GM13977 (cell line): ENCODE data around the gene CPSF7.
"Not testable (repeated sequence)": the region's sequence is repeated elsewhere in the genome, so short reads cannot be mapped to it uniquely, and the experiment has no call there.

Source experiments
- DNase-seq: peaks from one replicate; pipeline ENCODE4 v3.0.0; 2012; ENCODE audit warnings: low spot score
- CTCF ChIP-seq: IDR thresholded peaks from 2 replicates; pipeline ENCODE4 v1.5.1; 2012; ENCODE audit warnings: mild to moderate bottlenecking, control low read depth; ENCODE audit not compliant: insufficient read depth; ENCODE audit errors: extremely low read depth, missing control alignments
- in situ Hi-C: fragments of 300-500 bp; cut with MboI; formaldehyde crosslinking; loops from one replicate; pipeline ENCODE4 v1.12.0; 2022; ENCODE audit warnings: low sequenced_read_pairs, low pct_unique_long_range_greater_than_20kb, mixed read lengths, inconsistent platforms; ENCODE audit not compliant: unreplicated experiment

The CPSF7 gene

GRCh38 chr11:61473370-61474012 is 43.7 kb upstream of the CPSF7 start:
- no peak for TF ChIP-seq CTCF
- DNase-seq = no peak
- in situ Hi-C loops = no loop called here

- DNase-seq = no peak
- no peak for TF ChIP-seq CTCF
- in situ Hi-C loops = no loop called here
These were observed 43.1 kb upstream of the CPSF7 start for GRCh38 chr11:61472868-61473267.

DNA sequence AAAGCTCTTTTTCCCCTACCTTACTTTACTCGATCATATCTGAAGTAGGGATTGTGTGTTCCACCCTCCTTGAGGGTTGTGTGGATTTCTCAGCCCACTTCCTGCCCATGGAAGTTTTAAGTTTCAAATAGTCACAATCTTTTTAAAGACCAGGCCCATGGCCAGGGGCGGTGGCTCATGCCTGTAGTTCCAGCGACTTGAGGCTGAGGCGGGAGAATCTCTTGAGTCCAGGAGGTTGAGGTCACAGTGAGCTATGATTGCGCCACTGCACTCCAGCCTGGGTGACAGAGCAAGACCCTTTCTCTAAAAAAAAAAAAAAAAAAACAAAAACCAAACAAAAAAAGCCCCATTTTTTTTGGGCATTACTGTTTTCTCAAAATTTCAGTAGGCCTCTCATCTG is 42.5 kb upstream of the CPSF7 start:
- no peak for TF ChIP-seq CTCF
- DNase-seq = no peak
- in situ Hi-C loops = no loop called here

DNA sequence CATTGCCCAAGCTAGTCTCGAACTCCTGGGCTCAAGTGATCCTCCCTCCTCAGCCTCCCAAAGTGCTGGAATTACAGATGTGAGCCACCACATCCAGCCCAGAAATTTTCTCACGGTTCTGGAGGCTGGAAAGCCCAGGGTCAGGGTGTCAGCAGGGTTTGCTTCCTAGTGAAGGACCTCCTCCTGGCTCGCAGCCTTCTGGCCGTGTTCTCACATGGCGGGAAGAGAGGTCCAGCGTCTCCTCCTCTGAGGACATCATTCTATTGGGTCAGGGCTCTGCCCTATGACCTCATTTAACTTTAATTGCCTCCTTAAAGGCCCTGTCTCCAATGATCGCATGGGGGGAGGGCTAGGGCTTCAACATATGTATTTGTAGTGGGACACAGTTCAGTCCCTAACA is 38.2 kb upstream of the CPSF7 start:
- in situ Hi-C loops = no loop called here
- no peak for DNase-seq
- TF ChIP-seq CTCF = no peak

GRCh38 chr11:61467602-61468001 is 37.8 kb upstream of the CPSF7 start:
- DNase-seq, in situ Hi-C loops: not testable (repeated sequence)

DNA sequence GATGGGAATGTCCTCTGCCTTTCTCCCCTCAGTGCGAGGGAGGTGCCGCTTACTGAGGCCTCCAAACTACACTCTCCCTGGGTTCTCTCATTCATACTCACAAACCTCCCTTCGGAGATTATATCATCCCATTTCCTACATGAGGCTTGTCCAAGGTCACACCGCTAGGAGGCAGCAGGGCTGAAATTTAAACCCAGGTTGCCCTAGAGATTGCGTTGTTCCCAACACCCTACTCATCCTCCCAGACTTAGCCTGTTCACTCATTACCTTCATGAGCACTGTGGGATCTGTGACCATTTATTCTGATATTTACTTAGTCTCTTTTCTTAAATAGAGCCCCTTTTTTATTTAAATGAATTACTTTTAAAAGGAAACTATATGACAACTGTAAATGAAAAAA is 31.2 kb upstream of the CPSF7 start:
- no peak for TF ChIP-seq CTCF
- no peak for DNase-seq
- in situ Hi-C loops = no loop called here

DNA sequence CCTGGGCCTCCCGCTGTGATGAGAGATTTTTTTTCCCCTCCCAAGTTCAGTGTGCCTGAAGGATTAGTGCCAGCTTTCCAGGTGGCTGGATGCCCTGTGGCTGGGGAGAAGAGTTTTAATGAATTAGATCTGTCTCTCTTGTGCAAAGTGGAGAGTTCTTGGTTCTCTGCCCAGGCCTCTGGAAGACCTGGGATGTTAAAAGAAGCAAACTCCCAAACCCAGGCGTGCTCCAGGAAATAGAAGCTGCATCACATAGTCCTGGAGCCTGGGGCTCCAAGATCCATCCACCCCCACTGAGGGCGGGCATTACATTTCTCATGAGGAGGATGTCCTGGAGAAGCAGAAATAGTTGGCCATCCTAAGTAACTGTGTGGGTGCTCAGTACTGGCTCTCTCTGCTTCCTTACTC is 30.7 kb upstream of the CPSF7 start:
- DNase-seq = no peak
- TF ChIP-seq CTCF = no peak
- in situ Hi-C loops = no loop called here
